Hepatocyte (in vitro differentiated cells): ENCODE measurements around the gene CDH15.

Source experiments
- CTCF ChIP-seq: fragments of 200-600 bp; sonication (generic); IDR thresholded peaks from 2 replicates; pipeline ENCODE4 v1.5.1; 2016; ENCODE audit warnings: antibody characterized with exemption, mild to moderate bottlenecking; ENCODE audit not compliant: poor library complexity
- EZH2 ChIP-seq: fragments of 200-600 bp; sonication (generic); IDR thresholded peaks from 2 replicates; pipeline ENCODE4 v1.6.1; 2016; ENCODE audit warnings: antibody characterized with exemption, mild to moderate bottlenecking, borderline replicate concordance
- EZH2phosphoT487 ChIP-seq: fragments of 200-600 bp; sonication (generic); IDR thresholded peaks from one replicate; pipeline ENCODE4 v1.6.1; 2018; ENCODE audit warnings: antibody characterized with exemption, mild to moderate bottlenecking, low read depth, moderate library complexity; ENCODE audit not compliant: unreplicated experiment, severe bottlenecking

DNA sequence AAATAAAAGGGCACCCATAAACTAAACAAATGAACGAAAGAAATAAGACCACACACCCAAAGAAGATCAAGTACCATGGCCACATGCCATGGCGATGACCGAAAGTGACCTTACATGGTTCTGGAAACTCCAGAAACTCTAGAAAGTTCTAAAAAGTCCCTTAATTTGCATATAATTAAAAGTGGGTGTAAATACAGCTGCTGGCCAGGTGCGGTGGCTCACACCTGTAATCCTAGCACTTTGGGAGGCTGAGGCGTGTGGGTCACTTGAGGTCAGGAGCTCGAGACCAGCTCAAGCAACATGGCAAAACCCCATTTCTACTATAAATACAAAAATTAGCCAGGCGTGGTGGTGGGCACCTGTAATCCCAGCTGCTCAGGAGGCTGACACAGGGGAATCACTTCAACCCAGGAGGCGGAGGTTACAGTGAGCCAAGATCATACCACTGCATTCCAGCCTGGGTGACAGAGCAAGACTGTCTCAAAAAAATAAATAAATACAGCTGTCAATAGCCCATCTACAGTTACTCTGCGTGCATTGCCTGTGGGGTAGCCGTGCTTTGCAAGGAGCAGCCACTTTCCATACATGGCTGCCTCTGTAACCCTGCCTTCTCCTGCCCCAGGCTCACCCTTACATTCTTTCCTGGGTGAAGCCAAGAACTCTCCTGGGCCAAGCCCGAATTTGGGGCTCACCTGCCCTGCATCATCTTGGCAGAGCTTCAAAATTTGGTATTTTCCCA, 38.8 kb downstream of the CDH15 start:
- no peak for TF ChIP-seq EZH2
- no peak for TF ChIP-seq EZH2phosphoT487
- no peak for TF ChIP-seq CTCF
